GM21390 (cell line): ENCODE measurements around the gene MIPEP.
"Not testable (repeated sequence)": the region's sequence is repeated elsewhere in the genome, so short reads cannot be mapped to it uniquely, and the experiment has no call there.

Experiments
- ATAC-seq: cut with Tn5 transposase; IDR thresholded peaks from one replicate; pipeline ENCODE4 v1.9.1; 2021; ENCODE audit not compliant: unreplicated experiment

Gene MIPEP

DNA sequence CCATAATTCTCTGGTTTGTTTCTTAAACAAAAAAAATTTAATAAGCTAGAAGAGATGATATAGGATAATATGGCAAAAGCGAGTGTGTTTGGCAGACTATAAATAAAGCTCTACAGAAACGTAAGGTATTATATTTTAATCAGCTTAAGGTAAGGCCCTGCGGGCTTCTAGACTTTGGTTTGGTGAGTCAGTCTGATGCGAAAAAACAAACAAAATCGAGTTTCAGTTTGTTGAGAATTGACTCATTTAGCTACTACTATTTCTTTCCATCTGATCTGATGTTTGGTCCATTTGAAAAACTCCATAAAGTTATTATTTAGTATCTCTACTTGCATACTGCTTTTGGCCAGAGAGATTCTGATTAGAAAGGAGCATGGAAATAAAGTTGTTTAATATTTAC is 138.0 kb downstream of the MIPEP start:
- no peak for ATAC-seq

DNA sequence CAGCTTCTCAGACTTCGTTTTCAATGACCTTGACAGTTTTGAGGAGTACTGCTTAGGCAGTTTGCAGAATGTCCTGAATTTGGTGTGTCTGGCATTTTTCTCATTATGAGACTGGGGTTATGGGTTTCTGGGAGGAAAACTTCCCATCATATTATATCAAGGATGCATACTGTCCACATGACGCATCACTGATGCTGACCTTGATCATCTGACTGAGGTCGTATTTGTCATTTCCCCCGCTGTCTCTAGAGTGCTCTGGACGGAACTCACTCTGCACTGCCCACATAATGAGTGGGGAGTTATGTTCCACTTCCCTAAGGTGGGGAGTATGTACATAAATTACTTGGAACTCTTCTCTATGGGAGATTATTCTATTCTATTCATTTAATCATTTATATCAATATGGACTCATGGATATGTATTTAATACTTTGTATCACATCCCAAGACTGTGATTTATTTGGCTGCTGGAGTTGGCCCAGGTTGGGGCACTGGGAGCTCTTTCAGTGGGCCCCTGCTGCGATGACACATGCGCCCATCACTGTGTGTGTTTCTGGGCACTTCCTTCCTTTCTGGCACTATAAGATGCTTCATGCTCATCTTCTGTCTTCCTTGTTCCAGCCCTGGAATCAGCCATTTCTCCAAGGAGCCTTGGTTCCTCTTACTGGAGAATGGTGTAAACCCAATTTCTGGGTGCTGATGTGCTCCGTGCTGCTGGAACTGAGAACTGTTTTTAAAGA is 138.6 kb downstream of the MIPEP start:
- ATAC-seq: no peak

DNA sequence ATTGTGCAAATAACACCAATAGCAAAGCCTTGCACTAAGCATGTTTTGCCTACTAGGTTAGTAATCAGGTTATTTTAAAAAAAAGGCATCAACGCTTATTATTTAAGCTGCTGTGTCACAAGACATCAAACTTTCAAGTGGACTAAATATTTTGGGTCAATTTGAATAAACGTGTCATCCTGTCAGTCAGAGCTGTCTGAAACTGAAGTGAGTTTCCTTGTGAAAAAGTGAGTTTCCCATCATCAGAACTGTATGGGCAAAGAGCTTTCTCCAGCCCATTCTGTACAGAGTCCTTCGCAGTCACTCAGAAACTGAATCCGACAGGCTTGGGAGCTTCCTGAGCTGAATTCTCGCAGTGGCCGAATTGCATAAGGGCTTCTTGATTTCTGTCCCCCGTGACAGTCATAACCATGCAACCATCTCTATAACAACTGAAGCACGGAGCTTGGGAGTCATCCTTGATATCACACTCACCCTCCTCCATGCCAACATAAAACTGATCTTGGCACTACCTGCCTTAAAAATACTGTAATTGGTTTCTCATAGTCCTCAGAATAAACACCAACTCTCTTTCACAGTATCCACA is 139.8 kb downstream of the MIPEP start:
- no peak for ATAC-seq

DNA sequence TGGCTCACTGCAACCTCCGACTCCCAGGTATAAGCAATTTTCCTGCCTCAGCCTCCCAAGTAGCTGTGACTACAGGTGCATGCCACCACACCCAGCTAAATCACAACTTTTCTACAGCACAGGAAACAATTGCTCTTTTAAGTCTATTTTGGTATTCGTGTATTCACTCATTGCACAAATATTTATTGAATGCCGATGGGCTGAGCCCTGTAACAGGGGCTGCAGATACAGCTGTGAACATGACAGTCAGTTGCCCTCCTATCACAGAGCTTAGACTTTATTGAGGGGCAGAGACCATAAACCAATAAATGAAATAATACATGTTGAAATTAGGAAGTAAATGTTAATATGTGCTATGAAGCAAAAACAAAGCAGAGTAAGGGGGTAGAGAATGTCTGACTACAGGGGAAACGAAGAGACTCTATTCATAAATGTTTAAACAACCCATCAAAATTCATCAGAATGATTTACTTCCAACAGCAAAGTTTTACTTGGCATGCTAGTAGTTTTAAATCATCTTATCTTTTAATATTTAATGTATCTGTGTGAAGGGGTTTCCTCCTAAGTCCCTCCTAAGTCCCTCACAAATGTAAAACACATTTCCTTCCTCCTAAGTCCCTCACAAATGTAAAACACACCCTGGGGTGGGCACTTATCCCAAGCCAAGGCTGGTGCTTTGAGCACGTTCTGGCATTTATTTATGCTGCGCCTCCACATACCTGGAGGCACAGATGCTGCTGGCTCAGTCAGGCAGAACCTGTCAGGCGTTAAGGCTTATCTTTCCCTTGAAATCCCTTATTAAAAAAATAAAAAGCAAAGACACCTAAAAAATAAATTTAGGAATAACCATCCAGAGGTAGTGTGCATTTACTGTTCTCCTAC is 140.8 kb downstream of the MIPEP start:
- ATAC-seq: no peak

DNA sequence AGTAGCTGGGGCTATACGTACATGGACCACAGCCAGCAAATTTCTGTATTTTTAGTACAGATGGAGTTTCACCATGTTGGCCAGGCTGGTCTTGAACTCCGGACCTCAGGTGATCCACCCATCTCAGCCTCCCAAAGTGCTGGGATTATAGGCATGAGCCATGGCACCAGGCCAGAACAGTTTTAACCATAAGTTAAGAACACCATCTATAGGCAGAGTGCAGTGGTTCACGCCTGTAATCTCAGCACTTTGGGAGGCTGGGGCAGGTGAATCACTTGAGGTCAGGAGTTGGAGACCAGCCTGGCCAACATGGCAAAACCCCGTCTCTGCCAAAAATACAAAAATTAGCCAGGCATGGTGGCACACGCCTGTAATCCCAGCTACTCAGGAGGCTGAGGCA is 143.1 kb downstream of the MIPEP start:
- not testable (repeated sequence) for ATAC-seq

DNA sequence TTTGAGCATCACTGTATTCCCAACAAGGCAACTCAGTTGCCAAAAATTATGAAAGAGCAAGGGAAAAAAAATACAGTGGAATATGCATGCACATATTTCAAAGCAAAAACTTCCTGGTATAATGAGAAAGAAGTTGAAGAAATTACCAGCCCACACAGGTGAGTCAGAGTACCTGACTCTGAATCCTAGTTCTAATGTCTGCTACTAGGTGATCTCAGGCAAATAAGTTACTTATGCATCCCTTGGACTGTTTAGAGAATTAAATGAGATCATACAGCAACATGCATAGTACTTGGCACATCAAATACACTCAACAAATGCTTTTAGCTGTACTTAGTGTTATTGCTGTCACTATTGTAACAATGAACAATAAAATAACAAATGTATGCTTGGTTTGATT is 144.9 kb downstream of the MIPEP start:
- no peak for ATAC-seq

DNA sequence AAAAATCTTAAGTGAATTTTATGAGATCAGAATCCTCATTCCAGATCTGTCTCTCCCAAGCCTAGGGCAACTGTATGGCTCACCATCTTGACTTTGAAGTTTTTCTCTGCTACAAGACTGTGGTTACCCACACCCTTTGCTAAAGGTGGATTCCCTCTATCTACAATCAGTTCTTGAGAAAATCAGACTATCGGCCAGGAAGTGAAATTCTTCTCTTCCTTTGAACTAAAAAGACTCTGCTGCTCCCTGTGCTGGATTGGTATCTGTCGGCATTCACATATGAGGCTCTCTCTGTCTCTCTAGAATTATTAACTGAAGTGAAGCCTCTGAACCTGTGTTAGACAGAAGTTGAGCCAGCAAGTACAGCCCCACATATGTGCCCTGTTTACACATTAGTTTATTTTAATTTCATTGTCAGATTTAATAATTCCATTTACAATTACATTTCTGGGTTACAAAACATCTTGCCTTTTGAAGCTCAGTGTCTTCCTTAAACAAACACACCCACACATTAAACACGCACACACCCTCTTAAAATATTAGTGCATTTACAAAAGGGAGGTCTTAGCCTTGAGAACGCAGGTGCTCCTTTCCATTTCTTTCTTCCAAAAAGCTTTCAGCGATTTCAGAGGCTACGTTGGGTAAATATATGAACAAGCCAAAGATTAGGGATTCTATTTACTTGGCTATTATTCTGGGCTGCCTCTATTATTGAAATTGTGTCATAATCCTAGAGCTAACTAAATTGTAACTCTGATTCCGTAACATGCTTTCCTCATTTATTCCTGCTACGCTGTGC is 145.7 kb downstream of the MIPEP start:
- no peak for ATAC-seq

DNA sequence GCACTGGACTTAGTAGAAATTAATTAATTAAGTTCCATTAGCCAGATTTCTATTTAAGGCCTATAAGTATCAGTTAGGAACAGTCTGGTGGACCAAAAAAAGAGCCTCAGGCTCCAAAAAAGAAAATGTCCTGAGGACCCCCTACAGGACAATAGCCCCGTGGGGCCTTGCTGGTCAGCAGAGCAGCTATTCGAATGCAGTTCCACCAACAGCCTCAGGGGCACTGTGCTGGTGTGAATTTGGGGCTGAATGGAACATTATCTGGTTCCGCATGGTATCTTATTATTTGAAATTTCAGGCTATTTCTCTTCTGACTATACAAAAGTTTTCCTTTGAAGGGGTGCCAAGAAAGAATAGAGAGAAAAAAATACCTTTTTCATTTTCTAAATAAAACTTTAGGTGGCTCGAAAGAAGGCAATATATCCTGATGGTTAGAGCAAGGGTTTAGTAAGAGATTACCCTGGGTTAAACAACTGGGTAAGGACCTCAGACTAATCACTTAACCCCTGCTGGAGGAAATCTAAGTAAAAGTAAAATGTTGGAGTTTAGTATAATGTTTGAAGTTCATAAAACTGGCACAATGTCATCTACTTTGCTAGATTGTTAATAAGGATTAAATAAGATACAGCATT is 147.2 kb downstream of the MIPEP start:
- no peak for ATAC-seq

DNA sequence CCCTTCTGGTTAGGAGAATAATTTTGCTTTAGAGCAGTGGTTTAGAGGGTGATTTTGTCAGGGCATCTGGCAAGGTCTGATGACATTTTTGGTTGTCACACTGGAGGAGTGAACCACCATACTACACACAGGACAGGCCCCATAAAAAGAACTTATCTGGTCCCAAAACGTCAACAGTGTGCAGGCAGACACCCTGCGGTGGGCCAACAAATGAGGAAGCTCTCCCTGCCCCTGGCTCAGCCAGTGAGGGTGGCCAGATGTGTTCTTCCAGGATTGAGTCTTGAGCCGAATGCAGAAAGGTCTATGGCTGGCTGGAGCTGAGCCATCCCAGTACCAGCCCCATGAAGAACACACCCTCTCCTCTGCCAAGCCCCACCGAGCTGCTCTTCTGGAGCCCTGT is 149.2 kb downstream of the MIPEP start:
- ATAC-seq: no peak

DNA sequence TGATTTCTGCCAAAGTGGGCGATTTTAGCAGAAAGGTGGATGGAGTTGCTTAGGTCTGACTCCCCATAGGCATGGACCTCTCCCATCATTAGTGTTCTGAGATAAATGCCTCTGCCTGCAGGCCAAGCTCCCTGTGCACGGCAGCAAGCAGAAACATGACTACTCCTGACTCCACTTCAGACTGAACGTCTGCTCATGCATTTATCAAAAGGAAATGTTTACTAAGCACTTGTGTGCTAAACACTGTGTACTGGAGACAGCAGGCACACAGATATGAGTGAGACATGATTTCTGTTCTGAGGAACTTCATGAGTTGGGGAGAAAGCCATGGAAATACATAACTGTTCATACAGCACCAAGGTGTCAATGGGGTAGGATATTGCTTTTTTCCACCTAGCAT is 149.6 kb downstream of the MIPEP start:
- no peak for ATAC-seq

DNA sequence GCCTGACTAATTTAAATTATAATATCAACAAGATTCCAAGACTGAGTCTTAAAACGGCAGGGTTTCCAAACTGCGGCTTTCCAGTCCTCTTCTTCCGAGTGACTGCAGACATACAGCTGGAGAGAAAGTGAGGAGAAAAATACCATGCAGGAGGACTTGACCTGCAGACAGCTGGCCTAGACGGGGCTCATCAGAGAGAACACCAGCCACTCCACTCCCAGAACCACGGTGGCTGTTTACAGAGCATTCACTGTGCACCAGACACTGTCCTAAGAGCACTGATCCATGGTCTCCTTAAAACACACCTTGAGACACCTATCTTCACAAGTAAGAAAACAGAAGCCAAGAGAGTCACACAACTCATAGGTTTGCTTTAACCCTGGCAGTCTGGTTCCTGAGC is 152.7 kb downstream of the MIPEP start:
- no peak for ATAC-seq

DNA sequence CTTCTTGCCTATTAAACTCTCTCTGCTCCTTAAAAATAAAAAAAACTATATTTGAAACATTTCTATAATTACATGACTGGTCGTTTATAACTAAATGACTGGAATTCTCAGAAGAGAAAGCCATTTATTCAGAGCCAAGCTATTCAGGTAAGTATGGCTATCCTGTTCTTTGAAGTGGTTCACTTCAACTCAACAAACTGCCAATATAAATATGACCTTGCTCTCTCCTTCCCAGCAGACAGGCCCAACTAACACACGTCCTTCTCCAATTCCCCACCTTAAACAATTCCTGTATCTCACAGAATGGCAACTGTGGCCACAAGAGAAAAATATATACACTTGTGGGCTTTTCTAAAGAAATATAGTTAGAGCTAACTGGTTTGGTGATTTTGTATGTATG is 153.9 kb downstream of the MIPEP start:
- no peak for ATAC-seq

DNA sequence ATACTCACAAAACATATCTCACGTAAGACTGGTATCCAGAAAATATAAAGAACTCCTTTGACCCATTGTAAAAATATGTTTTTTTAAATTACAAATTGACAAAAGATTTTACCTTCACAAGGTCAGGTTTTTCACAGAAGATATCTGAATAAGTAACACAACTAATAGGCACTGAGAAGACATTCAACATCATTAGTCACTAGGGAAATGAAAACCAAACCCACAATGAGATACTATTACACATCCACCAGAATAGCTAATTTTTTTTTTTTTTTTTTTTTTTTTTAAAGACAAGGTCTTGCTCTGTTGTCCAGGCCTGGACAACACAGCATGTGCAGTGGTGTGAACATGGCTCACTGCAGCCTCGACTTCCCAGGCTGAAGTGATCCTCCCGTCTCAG is 157.5 kb downstream of the MIPEP start:
- no peak for ATAC-seq

DNA sequence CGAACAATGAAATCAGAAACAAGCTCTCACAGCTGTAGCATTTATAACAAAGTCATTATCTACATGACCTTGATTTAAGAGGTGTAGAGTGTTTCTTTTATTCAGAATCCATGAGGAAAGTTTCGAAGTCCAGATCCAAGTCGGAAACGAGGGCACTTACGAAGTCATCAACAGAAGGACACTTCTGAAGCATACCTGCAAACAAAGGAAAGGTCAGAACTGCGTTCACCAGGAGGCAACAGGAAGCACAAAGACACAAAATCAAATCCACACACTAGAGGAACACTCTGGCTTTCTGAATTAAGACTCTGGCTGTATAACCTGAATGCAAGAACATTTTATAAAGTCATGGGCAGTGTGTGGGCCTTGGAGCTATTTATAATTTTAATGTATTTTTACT is 158.9 kb downstream of the MIPEP start:
- no peak for ATAC-seq

DNA sequence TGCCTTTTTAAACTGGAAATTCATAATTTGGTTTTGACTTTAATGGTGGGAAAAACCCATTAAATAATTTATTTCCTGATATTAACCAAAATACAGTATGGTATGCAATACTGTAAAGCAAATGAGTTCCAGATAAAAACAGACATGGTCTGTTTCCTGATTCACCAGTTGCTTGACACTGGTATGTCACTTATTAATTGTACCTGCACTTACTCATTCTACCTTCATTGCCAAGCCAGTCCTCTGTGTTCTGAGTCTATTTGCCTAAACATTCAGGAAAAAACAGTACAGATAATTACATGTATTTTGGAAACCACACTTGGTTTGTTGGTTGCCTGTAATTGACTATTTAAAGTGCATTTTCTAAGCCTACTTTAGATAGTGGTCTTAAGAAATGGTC is 159.7 kb downstream of the MIPEP start:
- no peak for ATAC-seq

DNA sequence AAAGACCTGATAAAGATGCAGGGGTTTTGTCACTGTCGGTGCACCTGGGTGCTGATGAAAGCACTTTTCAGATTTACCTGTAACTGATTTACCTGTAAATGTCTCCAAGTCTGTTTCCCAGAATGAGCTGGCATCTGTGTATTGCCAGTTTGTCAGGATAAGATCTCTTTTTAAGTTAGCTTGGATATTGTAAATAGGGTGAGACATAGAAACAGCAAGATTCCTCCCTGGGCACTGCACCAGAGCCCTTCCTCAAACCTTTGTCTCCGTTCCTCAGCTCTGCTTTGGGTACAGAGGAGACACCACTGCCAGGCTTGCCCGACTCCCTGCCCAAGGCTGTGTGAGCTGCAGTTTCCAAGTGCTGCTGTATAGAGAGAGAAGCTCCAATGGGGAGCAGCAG is 160.4 kb downstream of the MIPEP start:
- no peak for ATAC-seq

DNA sequence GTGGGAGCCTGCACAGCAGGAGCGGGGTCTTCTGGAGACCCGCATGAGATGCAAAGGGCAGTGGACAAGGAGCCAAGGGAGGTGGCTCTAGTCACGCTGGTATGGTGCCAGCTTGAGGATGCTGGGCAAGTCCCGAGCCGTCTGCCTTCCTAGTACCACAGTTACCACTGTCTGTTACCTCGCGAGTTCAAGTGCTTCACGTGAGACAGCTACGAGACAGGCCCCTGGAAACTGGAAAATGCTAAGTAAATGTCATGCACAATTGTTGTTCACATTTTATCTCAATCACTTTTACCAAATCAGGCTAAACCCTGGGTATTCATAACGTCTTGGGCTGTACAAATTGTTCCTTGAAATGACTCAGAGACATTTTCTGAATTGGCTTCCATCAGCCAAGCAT is 163.3 kb downstream of the MIPEP start:
- no peak for ATAC-seq

DNA sequence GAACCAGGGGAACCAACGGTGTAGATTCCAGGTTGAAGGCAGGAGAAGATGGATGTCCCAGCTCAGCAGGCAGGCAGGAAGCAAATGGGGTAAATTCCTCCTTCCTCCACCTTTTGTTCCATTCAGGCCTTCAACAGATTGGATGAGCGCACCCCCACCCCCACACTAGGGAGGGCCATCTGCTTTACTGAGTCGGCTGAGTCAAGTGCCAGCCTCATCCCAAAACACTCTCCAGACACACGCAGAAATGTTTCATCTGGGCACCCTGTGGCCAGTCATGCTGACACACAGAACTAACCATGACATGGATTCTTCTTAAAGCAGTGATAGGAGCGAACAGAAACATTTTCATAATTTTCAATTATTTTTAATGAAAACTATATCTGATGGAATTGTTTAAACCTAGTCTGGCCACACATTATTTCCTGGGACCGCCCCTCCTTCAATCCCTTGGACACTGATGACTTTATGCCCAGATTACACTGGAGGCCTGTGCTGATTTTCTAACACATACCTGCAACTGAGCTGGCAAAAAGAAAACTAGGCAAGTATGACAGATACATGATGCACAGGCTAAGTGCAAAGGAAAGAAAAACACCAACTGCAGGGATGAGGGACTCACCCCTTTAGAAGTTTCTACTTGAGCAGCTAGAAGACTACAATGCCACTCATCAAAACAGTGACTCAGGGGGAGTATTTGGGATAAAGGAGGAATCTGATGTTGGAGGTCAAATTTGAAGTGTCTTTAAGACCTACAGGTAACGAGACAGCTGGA is 164.8 kb downstream of the MIPEP start:
- no peak for ATAC-seq

DNA sequence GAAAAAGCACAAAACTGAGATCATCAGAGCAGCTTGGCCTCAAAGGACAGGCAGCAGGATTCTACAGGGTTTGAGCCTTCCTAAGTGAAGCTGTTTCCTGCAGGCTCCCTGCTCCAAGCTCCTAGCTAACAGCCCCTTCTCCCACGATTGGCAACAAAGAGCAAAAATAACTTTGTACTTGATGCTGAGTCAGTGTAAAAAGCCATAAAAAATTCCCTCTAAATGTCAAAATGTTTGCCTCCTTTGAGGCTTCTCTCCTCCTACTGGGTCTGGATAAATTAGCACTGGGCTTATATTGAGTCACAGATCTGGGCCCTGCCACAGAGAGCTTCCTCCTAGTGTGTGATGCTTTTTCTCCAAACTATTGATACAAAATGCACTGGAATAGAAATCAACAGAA is 165.7 kb downstream of the MIPEP start:
- ATAC-seq: no peak
